Esophagus squamous epithelium (tissue), 5 donors: Measurements from ENCODE around the gene KCNJ6. TPM values are rescaled to one million over a fixed set of nuclear protein-coding genes. Genes with fewer than 3 reads are reported as not detected.
"Not testable (repeated sequence)": the region's sequence is repeated elsewhere in the genome, so short reads cannot be mapped to it uniquely, and the experiment has no call there.

Experiments
- DNase-seq: peaks from one replicate; lab custom pipeline; 2025; lab: John Stamatoyannopoulos, UW
- H3K27ac ChIP-seq, 4 donors: fragments of 200-600 bp; sonication (generic); one replicate each; pipeline ENCODE4 v1.5.1; 2016 to 2019; ENCODE audit warnings: mild to moderate bottlenecking in 1 of 4
- H3K27me3 ChIP-seq, 4 donors: fragments of 200-600 bp; sonication (generic); 1 replicate in 3 of 4; 2 replicates in 1 of 4; pipeline versions ENCODE4 v1.5.1 to v1.6.0; 2017 to 2021; ENCODE audit warnings: antibody characterized with exemption in 1 of 4
- H3K36me3 ChIP-seq, 3 donors: fragments of 200-600 bp; sonication (generic); one replicate each; pipeline ENCODE4 v1.5.1; 2016 to 2019
- H3K4me1 ChIP-seq, 3 donors: fragments of 200-600 bp; sonication (generic); one replicate each; pipeline ENCODE4 v1.5.1; 2017 to 2019
- H3K4me3 ChIP-seq, 4 donors: fragments of 200-600 bp; sonication (generic); 1 replicate in 3 of 4; 2 replicates in 1 of 4; pipeline ENCODE4 v1.5.1; 2016 to 2019; ENCODE audit warnings: mild to moderate bottlenecking in 2 of 4, moderate library complexity in 1 of 4
- H3K9me3 ChIP-seq, 3 donors: fragments of 200-600 bp; sonication (generic); one replicate each; pipeline ENCODE4 v1.5.1; 2016 to 2019
- CTCF ChIP-seq, 6 experiments: fragments of 450-650 bp in 4 of 6; fragments of 200-600 bp in 2 of 6; sonication (generic) in 2 of 6; IDR thresholded peaks; one replicate each; pipeline ENCODE4 v1.5.1; 2016 to 2019; ENCODE audit warnings: antibody characterized with exemption in 6 of 6, mild to moderate bottlenecking in 4 of 6, moderate library complexity in 4 of 6
- POLR2A ChIP-seq, 4 donors: fragments of 450-650 bp; IDR thresholded peaks; one replicate each; pipeline ENCODE4 v1.6.1; 2017; ENCODE audit warnings: antibody characterized with exemption in 4 of 4, mild to moderate bottlenecking in 4 of 4, moderate library complexity in 3 of 4
- WGBS, 2 donors: methylation state at CpG; one replicate each; pipeline ENCODE4 v1.1.5; 2018; 5-methylcytosine and 5-hydroxymethylcytosine counted together
- intact Hi-C: fragments of 100-400 bp; cut with DNase I; formaldehyde crosslinking; loops from one replicate; pipeline ENCODE4 v1.15.0; 2022
- total RNA-seq, 4 donors: library from RNA; depleted of rRNA; stranded (reverse); fragments of >200 nt; gene quantifications; one replicate each; pipeline ENCODE4 v1.1.0, GENCODE V29; 2016
- donor health status: DM: yes; HTN: yes; CAD: no.

The KCNJ6 gene
- total RNA-seq, 4 donors from 2014 or later = not detected

- peaks cover 0 to 5% (median 0%) of the 10 kb centered on the region in 3 donors for H3K9me3 ChIP-seq
- no peaks in the 10 kb centered on the region for H3K27me3 ChIP-seq
- no peak for TF ChIP-seq CTCF (IDR thresholded peaks at IDR 0.05)
- TF ChIP-seq POLR2A (IDR thresholded peaks at IDR 0.05) = no peak
- no peak overlapping the region for H3K27ac ChIP-seq
- WGBS, 2 donors = 59 to 76% methylated on average over 4 of the region's 4 CpGs
- H3K36me3 ChIP-seq = no peaks in the 10 kb centered on the region
- intact Hi-C loops = no loop called here
- H3K4me1 ChIP-seq = no peaks in the 10 kb centered on the region
- no peak overlapping the region for H3K4me3 ChIP-seq
- no peak for DNase-seq
Measured at GRCh38 chr21:37592496-37592895, 323.8 kb downstream of the KCNJ6 start.

GRCh38 chr21:37591994-37592393 lies 324.3 kb downstream of the KCNJ6 start:
- H3K36me3 ChIP-seq, DNase-seq, H3K9me3 ChIP-seq, H3K4me1 ChIP-seq, H3K4me3 ChIP-seq, H3K27me3 ChIP-seq, H3K27ac ChIP-seq, intact Hi-C loops: not testable (repeated sequence)
- WGBS, 2 donors = 89 to 95% methylated on average over 8 to 9 of the region's 12 CpGs

- intact Hi-C loops, H3K36me3 ChIP-seq, H3K9me3 ChIP-seq, H3K27me3 ChIP-seq, H3K4me3 ChIP-seq, H3K4me1 ChIP-seq, H3K27ac ChIP-seq, DNase-seq: not testable (repeated sequence)
- 81 to 85% methylated on average over 8 of the region's 8 CpGs for WGBS, 2 donors
Measured at GRCh38 chr21:37590836-37591235, 325.4 kb downstream of the KCNJ6 start.

- H3K27ac ChIP-seq, intact Hi-C loops, DNase-seq, H3K4me3 ChIP-seq, H3K27me3 ChIP-seq, H3K36me3 ChIP-seq, H3K4me1 ChIP-seq, H3K9me3 ChIP-seq: not testable (repeated sequence)
- 89 to 90% methylated on average over 8 of the region's 8 CpGs for WGBS, 2 donors
Measured at GRCh38 chr21:37588644-37589043, 327.6 kb downstream of the KCNJ6 start.

- intact Hi-C loops = no loop called here
- Histone ChIP-seq H3K27ac (no peak overlapping the region), H3K4me3 (no peak overlapping the region), H3K27me3 (no peaks in the 10 kb centered on the region), H3K36me3 (no peaks in the 10 kb centered on the region), H3K4me1 (no peaks in the 10 kb centered on the region), H3K9me3 (no peaks in the 10 kb centered on the region)
- TF ChIP-seq CTCF (IDR thresholded peaks at IDR 0.05) = no peak
- TF ChIP-seq POLR2A (IDR thresholded peaks at IDR 0.05) = no peak
- no peak for DNase-seq
- WGBS, 2 donors = 78 to 82% methylated on average over 5 of the region's 5 CpGs
Measured at GRCh38 chr21:37587635-37588177, 328.6 kb downstream of the KCNJ6 start.

GRCh38 chr21:37587203-37587602 lies 329.1 kb downstream of the KCNJ6 start:
- Histone ChIP-seq H3K27me3 (no peaks in the 10 kb centered on the region), H3K36me3 (no peaks in the 10 kb centered on the region), H3K4me1 (no peaks in the 10 kb centered on the region), H3K27ac (no peak overlapping the region), H3K9me3 (no peaks in the 10 kb centered on the region), H3K4me3 (no peak overlapping the region)
- TF ChIP-seq POLR2A (IDR thresholded peaks at IDR 0.05) = no peak
- no peak for TF ChIP-seq CTCF (IDR thresholded peaks at IDR 0.05)
- intact Hi-C loops = no loop called here
- 85 to 94% methylated on average over 4 of the region's 4 CpGs for WGBS, 2 donors
- no peak for DNase-seq

GRCh38 chr21:37582590-37582989 lies 333.7 kb downstream of the KCNJ6 start:
- no peaks in the 10 kb centered on the region for H3K27me3 ChIP-seq
- H3K4me3 ChIP-seq = no peak overlapping the region
- H3K27ac ChIP-seq = no peak overlapping the region
- WGBS, 2 donors = 37 to 41% methylated on average over 5 of the region's 5 CpGs
- no peak for DNase-seq
- intact Hi-C loops = no loop called here
- H3K36me3 ChIP-seq = no peaks in the 10 kb centered on the region
- TF ChIP-seq POLR2A (IDR thresholded peaks at IDR 0.05) (no peak), CTCF (IDR thresholded peaks at IDR 0.05) (peak in 5 of 6 experiments; percentile 6 to 44 (median 24))
- peaks cover 0 to 22% (median 11%) of the 10 kb centered on the region in 3 donors for H3K9me3 ChIP-seq
- H3K4me1 ChIP-seq = no peaks in the 10 kb centered on the region
